ENCODE data around the gene SOAT2. TPM values are rescaled to one million over a fixed set of nuclear protein-coding genes. Genes with fewer than 3 reads are reported as not detected.

Gene SOAT2
- total and polyA plus RNA-seq, 11 donors: 0.20 to 0.27 TPM; not detected in 9

GRCh38 chr12:53064613-53065436 lies 38.5 kb upstream of the SOAT2 start:
- Histone ChIP-seq H3K4me3 (no peak overlapping the region), H3K36me3 (peaks cover 0 to 82% (median 66%) of the 10 kb centered on the region in 9 donors), H3K4me1 (peaks cover 3 to 97% (median 76%) of the 10 kb centered on the region in 12 donors), H3K27me3 (no peaks in the 10 kb centered on the region), H3K9me3 (no peaks in the 10 kb centered on the region), H3K27ac (peak overlapping the region in 11 of 12 donors; percentile 12 to 86 (median 71))
- intact Hi-C loops (cut with DNase I): loop anchor here in 8 of 10 donors (2.0 to 5.0 kb wide), 5 partner anchors 34 to 222 kb away; no protein-coding TSS in a partner anchor
- no peak for TF ChIP-seq CTCF (IDR thresholded peaks at IDR 0.05)
- TF ChIP-seq POLR2A (IDR thresholded peaks at IDR 0.05): peak in 1 of 2 donors; percentile 10
- DNase-seq: peak in 2 of 5 donors; percentile 15 to 28
- 64 to 81% (median 69%) methylated on average over 11 of the region's 11 CpGs for WGBS, 4 donors
- peak; percentile 0 for ATAC-seq

GRCh38 chr12:53065470-53065869 lies 37.8 kb upstream of the SOAT2 start:
- Histone ChIP-seq H3K4me3 (no peak overlapping the region), H3K4me1 (peaks cover 5 to 97% (median 76%) of the 10 kb centered on the region in 12 donors), H3K9me3 (no peaks in the 10 kb centered on the region), H3K36me3 (peaks cover 0 to 81% (median 60%) of the 10 kb centered on the region in 9 donors), H3K27ac (peak overlapping the region in 10 of 12 donors; percentile 67 to 86 (median 72)), H3K27me3 (no peaks in the 10 kb centered on the region)
- ATAC-seq (peak in 2 of 4 donors; percentile 0 to 1), DNase-seq (peak in 2 of 5 donors; percentile 15 to 32)
- intact Hi-C loops (cut with DNase I): loop anchor here in 8 of 10 donors (2.0 to 5.0 kb wide), 5 partner anchors 33 to 222 kb away; no protein-coding TSS in a partner anchor
- WGBS, 4 donors: 60 to 76% (median 66%) methylated on average over 6 to 7 of the region's 7 CpGs
- TF ChIP-seq POLR2A (IDR thresholded peaks at IDR 0.05) (no peak), CTCF (IDR thresholded peaks at IDR 0.05) (no peak)

GRCh38 chr12:53065975-53066931 lies 37.0 kb upstream of the SOAT2 start:
- Histone ChIP-seq H3K27ac (peak overlapping the region in 11 of 12 donors; percentile 39 to 86 (median 71)), H3K4me3 (peak overlapping the region in 1 of 12 donors; percentile 10), H3K9me3 (no peaks in the 10 kb centered on the region), H3K27me3 (no peaks in the 10 kb centered on the region), H3K36me3 (peaks cover 0 to 79% (median 56%) of the 10 kb centered on the region in 9 donors), H3K4me1 (peaks cover 5 to 97% (median 75%) of the 10 kb centered on the region in 12 donors)
- 28 to 38% (median 31%) methylated on average over 24 of the region's 24 CpGs for WGBS, 4 donors
- DNase-seq (peak; percentile 78 to 87 (median 83)), ATAC-seq (peak; percentile 40 to 71 (median 50))
- TF ChIP-seq POLR2A (IDR thresholded peaks at IDR 0.05) (no peak), CTCF (IDR thresholded peaks at IDR 0.05) (peak; percentile 86 to 95 (median 91))
- intact Hi-C loops (cut with DNase I): loop anchor here (1.0 to 5.0 kb wide), 9 partner anchors 32 to 221 kb away; no protein-coding TSS in a partner anchor
